Stimulated activated CD8-positive, alpha-beta memory T cell treated with anti-CD3 and anti-CD28 coated beads, Interleukin-7, amount 100 ng/mL, for 24 hours (primary cell): ENCODE data around the gene SUMO4.

ENCODE experiments used
- DNase-seq: peaks from one replicate; pipeline ENCODE4 v3.0.0-alpha.2; 2020; ENCODE audit warnings: low read depth

Gene SUMO4

DNA sequence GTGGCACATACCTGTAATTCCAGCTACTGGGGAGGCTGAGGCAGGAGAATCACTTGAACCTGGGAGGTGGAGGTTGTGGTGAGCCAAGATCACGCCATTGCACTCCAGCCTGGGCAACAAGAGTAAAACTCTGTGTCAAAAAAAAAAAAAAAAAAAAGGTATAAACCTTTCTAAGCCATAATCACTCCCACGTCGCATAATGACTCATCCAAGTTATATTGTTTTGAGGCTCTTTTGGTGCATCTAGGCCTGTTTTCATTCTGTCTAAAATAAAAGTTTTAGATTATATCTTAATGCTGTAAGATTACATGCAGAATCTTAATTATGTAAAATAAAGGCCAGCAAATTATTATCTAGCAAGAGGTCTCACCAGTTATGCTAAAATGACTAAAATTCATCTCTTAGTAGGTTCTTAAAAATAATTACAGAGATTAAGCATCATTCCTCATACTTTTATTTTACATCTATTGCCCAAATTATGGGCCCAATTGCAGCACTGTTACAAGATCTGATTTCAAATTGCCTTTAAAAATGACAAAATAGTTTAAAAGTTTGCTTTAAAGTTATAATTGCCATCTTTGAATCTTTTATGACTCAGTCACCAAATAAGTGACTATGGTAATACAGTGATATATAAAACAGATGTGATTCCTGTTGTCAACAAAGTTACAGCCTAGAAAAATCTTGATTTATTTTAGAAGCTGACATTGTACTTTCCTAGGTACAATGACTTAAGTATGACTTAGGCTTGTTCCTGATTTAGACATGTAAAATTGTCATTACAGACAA is 10.4 kb upstream of the SUMO4 start:
- no peak for DNase-seq

DNA sequence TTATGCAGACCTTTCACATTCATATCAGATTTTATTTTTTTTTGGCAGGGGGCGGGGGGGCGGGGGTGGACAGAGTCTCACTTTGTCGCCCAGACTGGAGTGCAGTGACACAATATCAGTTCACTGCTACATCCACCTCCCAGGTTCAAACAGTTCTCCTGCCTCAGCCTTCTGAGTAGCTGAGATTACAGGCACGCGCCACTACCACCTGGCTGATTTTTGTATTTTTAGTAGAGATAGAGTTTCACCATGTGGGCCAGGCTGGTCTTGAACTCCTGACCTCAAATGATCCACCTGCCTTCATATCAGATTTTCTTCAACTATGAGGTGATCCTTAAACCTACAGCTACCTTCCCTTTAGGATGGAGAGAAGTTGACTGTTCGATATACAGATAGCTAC is 8.0 kb upstream of the SUMO4 start:
- DNase-seq, result no peak

DNA sequence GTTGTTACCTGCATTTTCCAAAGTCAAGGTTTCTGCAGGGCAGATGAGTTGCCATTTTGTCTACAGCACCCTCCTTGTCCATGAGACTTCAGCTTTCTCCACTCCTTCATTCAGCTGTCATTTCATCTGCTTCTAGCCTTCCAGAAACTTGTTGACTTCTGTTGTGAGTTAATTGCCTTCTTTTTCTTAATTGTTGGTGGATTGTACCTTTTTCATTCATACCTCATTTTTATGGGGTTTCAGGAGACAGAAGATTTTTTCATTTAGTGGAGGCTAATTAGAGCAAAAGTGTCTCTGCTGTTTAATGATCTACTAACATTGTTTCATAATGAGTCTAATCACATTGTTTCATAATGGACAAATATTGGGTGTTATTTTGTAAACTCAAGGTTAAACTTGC is 7.5 kb upstream of the SUMO4 start:
- no peak for DNase-seq

DNA sequence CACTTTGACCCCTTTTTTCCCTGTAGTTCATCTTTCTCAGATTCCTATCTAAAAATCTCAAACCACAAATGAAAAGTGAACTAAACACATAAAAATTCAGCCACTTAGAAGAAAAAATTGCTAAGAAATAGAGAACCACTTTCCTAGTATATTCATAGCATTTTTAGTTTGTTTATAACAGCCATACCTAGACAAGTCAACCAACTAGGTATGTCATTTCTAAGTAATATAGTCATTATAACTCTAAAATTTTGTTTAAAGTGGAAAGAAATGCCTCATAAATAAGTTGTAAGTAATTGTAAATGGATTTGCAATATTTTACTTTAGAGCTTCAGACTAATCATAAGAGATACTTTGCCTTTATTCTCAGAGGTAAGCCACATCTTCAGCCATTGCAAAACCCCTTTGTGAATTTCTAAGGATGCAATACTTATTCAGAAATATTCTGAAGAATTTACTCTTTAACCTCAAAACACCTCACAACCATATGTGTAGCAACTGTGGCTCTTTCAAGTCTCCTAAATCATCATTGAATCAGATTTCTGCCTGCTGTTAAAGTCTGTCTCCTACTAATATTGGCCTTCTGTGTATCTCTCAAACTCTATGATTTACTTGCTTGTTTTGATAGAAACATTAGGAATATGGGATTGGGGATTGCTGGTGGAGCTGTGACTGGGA is 6.9 kb upstream of the SUMO4 start:
- no peak for DNase-seq

DNA sequence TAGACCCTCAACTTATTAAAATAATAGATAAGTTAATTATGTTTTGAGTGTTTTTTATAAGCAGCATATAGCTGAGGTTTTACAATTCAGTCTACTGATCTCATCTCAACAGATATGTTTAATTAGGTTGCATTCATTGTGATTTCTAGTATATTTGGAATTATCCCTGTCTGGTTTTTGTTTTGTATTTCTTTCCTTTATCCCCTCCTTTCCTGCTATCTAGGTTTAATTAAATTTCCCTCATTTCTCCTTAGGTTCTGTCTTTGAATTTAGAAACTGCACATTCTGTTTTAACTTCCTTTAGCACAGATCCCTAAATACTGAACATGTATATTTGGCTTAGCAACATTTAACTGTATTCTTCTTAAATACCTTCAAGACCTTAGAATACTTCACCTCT is 4.9 kb upstream of the SUMO4 start:
- DNase-seq, result no peak

DNA sequence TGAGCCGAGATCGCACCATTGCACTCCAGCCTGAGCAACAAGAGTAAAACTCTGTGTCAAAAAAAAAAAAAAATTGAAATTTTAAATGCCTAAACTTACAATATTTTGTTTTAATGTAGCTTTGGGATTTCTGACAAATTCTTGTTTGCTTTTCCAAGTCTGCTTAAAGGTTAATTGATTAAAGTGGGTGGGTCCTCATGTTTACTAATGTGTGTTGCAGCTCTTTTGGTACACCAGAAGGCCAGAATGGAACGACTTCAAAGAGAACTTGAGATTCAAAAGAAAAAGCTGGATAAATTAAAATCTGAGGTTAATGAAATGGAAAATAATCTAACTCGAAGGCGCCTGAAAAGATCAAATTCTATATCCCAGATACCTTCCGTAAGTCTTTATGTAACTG is 2.7 kb upstream of the SUMO4 start:
- DNase-seq, result no peak

DNA sequence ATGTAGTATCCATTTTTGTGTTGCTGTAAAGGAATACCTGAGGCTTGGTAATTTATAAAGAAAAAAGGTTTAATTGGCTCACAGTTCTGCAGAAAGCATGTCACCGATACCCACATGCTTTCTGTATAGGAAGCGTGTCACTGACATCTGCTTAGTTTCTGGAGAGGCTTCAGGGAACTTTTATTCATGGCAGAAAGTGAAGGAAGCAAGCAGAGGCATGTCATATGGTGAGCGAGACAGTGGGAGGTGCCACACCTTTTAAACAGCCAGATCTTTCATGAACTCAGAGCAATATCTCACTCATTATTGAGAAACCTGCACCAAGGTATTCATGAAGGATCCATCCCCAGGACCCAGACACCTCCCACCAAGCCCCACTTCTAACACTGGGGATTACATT is 3.5 kb downstream of the SUMO4 start:
- DNase-seq, result no peak

DNA sequence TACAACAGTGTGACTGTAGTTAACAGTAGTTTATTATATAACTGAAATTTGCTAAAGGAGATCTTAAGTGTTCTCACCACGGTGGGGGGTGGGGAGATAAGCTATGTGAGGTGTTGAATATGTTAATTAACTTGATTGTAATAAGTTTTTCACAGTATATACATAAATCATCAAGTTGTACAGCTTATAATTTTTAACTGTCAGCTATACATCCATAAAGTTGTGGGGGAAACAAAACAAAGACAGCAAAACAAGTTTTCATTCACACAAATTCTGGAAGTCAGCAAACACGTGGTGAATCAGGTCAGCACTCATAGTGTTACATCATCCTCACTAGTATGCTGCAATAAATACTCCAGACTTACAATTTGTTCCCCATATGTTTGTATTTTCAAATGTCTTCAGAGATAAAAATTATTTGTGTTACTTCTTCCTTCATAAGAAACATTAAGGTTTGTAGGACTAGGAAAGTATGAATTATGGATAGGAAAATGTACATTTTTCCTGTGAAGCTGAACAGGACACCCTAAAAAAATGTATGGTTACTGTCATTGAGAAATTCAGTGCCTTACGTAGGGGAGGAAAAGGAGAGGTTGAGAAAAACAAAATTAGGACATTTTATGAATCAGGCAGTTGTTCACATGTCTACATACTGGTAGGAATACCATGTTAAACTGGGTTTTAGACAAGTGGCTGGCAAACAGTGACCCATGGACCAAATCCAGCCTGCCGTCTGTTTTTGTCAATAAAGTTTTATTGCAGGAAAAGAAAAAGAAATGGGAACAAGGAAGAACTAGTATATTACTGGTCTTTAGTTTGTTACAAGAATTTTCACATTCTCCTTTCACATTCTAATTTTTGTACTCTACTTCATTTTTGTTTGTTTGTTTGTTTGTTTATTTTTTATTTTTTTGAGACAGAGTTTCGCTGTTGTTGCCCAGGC is 6.0 kb downstream of the SUMO4 start:
- DNase-seq, result no peak

DNA sequence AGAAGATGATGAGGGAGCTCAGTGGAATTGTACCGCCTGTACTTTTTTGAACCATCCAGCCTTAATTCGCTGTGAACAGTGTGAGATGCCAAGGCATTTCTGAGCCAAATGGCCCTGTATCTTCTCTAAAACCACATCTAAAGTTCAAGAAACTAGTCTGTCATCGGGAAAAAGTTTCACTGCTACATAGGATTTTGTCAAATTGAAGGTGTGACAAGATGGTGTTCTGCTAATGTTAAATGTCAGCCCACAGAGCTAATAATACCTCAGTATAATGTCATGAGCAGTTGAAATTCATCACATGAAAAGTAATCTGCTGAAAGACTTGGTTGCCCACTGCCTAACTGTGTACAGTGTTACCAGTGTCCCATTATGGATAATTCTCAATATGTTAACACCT is 9.6 kb downstream of the SUMO4 start:
- no peak for DNase-seq

DNA sequence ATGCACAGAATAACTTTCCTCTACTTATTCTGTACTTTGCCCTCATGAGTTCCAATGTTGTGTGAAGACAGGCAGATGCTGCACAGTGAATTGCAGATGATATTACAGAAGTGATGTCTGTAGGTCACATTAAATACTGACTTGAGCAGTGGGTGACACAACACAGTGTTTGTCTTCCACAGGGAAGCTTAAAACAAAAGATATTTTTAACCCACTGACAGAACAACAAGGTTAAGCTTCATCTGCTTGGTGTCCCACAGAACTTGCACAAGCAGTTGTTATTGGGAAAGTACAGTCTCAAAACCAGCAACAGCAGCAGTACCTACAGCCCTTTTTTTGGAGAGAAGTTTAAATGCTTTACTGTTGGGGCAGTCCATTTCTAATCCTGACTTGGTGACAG is 10.5 kb downstream of the SUMO4 start:
- no peak for DNase-seq

DNA sequence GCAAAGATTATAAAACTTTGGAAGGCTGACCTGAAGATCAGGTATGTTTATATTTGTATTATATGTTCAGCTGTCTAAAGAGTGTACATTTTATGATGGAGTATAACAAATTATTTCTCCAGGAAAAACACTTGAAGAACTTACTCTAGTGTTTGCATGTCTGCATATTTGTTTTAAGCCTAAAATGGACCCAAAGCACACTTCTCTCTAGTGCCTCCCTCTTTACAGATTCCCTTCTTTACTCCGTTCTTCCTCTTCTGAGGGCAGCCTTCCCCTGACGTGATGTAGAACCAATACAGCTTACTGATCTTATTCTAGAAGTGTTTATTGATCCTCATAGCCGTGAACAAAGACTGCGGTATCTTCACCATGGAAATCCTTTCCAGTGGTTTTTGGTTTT is 13.9 kb downstream of the SUMO4 start:
- DNase-seq, result no peak

DNA sequence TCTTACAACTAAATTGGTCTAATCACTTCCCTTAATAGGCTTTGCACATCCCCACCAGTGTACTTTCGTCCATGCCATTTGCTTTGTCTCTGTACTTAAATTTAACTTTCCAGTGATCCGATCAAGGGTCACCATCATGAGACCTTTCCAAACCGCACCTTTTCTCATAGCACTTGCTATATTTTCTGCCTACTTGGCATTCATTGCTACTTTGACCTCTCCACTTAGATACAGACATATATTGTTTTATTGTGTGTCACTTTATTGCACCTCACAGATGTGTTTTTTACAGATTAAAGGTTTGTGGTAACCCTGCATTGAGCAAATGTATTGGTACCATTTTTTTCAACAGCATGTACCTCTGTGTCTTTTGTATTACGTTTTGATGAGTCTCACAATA is 14.8 kb downstream of the SUMO4 start:
- DNase-seq, result no peak

DNA sequence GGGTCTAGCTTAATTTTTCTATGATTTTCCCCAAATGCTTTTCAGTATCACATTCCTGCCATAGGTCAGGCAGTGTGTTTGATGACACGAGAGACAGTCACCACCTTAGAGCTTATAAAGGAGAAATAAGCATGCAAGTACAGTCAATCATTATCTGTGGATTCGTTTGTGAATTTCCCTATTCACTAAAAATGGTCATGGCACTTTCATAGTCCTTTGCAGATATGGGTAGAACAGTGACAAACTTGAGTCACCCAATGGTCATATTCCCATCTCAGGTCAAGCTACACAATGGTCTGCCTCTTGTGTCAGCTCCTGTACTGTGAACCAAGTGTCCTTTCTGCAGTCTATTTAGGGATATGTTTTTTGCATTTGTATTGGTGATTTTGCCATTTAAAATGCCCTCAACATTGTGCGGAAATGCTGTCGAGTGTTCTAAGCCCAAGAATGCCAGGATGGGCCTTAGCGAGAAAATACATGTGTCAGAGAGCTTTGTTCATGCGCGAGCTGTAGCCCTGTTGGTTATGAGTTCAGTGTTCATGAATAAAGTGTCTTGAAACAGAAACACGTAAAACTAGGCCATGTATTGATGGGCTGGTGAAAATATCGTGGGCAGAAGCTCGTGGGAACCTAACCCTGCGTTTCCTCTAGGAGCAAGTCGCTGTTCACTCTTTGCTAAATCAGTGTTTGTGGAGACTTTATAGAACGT is 19.8 kb downstream of the SUMO4 start:
- DNase-seq, result no peak

DNA sequence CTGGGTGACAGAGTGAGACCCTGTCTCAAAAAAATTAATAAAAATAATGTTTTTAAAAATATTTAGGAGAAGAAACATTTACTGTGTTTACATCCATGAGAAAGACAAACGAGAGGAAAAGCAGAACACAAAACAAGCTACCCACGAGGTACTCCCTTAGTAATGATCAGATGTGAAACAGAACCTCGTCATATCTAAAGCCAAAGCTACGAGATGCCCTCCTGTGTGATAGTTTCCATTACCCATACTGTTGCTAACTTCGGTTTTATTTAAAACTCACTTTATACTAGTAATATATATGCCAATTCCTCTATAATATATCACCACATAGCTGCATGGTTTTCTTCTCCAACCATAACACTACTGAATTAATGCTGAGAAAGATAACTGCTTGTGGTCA is 21.1 kb downstream of the SUMO4 start:
- DNase-seq, result no peak

DNA sequence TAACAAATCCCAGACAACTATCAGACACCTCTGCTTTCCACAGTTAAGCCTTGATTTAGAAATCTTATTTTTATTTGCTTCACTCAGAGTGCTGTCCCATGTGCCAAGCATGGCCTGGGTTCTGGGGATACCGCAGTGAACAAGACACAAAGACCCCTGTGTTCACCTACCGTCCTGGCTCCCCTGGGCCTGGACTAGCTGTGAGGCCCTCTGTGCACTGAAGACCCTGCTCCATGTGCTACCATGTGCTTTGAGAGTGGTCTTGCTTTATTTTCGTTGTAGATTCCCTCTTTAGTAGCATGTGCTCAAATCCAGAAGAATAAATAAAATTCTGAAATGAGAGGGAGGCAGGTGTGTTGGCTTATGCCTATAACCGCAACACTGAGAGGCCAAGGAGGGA is 22.5 kb downstream of the SUMO4 start:
- DNase-seq, result no peak

DNA sequence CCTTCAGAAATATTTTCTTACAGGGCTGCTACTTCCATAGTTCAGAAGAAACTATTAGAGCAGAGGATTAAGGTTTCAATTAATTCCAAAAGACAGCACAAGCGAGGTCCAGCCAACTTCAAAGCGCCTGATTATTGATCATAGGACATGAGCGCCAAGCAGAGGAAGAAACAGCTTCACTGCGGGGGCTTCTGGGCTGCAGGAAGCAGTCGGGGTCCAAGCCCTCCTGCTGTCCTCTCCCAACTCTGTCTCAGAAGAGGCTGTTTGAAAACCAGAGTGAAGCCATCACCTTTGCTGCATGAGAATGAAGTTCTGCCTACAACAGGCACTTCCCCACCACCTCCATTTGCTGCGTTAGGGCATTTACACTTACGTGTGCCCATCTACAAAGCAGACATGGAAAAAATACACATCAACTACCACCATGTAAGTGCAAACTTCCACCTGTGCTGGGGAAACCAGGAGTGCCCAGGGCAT is 23.9 kb downstream of the SUMO4 start:
- DNase-seq, result no peak

DNA sequence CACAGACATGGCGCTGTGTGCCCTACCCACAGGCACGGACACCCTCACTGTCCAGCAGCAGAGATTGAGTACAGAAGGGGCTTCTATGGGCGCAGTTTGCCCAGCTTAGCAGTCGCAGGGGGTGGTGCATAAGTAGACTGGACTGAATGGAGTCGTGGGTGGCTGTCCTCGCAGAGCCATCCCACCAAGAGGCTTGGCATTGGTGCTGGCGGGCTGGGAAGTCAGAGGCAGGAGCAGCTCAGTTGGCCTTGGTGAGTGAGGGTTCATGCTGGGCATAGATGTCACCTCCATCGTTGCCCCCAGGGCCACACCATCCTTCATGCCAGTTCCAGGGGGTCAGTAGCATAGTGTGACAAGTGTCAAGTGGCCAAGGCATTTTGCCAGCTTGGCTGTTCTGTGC is 25.2 kb downstream of the SUMO4 start:
- DNase-seq, result no peak

DNA sequence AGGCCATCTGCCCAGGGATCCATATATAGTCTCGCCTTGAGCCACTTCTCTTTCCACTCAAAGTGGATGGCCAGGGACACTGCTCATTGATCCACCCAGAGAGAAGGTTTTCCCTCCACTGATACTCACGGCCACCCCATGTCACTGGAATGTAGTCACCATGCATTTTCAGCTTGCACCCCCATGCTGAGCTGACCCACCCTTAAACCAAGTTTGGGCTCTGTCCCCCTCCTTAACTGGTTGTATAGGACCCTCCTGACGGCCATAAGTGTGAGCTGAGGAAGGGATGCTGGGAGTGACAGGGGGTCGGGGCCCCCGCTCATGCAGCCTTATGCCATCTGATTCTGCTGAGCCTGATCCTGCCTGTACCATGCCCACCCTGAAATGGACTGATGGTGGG is 25.7 kb downstream of the SUMO4 start:
- no peak for DNase-seq

DNA sequence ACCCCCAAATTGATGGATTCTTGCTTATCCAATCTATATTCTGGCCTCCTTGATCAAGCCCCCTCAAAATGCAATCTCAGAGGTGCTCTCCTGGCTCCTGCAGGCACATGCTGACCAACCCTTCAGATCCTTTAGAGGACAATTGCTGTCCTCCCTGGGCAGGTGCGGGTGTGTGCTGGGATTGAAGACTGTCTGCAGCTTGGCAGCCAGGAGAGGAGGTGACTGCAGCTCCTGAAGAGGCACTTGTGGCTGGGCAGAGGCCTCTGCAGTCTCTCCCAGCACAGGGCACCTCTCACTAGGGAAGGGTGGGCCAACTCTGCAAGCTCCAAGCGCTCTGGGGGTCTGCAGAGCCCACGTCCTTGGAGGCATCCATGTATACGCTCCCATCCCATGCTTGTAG is 28.5 kb downstream of the SUMO4 start:
- no peak for DNase-seq

DNA sequence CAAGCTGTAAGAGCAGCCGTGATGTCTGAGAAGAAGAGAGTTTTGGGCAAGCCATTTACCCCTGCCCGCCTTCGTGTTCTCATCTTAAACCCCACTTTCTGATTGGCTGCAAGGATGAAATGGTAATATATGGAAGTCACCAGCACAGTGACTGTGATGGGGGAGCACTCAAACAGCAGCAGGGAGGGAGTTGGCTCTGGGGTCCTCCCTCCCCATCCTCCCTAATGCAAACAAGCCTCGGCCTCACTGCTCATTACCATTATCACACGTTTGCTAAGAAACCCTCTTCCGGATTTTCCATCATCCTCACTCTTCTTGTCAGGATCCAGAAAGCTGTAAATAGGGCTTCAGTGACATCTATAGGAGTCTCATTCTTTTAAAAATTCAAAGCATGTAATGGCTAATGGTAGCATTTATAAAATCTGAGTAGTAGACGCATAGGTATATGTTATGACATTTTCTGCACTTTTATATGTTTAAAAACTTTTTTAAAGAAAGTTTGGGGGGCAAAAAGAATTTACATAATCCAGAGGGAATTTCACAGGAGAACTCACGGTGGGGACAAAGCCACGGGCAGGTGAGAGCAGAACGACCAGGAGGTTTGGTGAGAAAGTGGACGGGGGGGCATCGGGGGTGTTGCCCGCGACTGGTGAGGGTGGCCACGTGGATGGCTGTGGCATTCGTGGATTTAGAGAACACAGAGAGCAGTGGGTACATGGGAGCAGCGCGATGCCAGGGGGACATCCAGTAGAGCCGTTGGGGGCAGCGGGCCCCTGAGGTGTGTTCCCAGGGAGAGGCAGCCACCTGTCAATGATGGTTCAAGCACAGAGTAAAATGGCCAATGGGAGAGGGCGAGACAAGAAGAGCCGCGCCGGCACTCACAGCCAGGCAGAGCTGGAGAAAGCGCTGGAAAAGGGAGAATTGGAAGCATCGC is 29.6 kb downstream of the SUMO4 start:
- DNase-seq, result no peak
